Measurements from ENCODE around the gene FIGN. TPM values are rescaled to one million over a fixed set of nuclear protein-coding genes. Genes with fewer than 3 reads are reported as not detected.
A peak's percentile ranks its signal among the peaks of the same experiment; 100 is the strongest.

FIGN gene
- total RNA-seq = 10 to 100 TPM; 18.6 to 20.5 TPM
- polyA plus RNA-seq (2013, experiment 1 of 2) = 28.1 TPM
- polyA plus RNA-seq (2013, experiment 2 of 2) = 27.9 TPM
- long read RNA-seq, experiment 1, partial matches to known transcripts = 0 of 2 reads
- long read RNA-seq, experiment 1, other reads (novel, unspliced or antisense) = 2 of 2 reads
- long read RNA-seq, experiment 2, full-length matches to known transcripts = 3 of 15 reads
- long read RNA-seq, experiment 2, partial matches to known transcripts = 0 of 15 reads
- long read RNA-seq, experiment 2, other reads (novel, unspliced or antisense) = 12 of 15 reads
- long read RNA-seq, experiment 3, full-length matches to known transcripts = 17 of 28 reads
- long read RNA-seq, experiment 3, partial matches to known transcripts = 0 of 28 reads
- long read RNA-seq, experiment 3, other reads (novel, unspliced or antisense) = 11 of 28 reads
- long read RNA-seq, experiment 4, partial matches to known transcripts = 0 of 1 reads
- long read RNA-seq, experiment 4, other reads (novel, unspliced or antisense) = 1 of 1 reads

- 0% methylated on average over 8 to 53 of the region's 54 CpGs for WGBS, 2 experiments (ENCODE audit: insufficient coverage in 1 of 2, insufficient read length in 1 of 2)
- Mint-ChIP-seq H3K9me3 (no peaks in the 10 kb centered on the region), H3K4me1 (peaks cover 23% of the 10 kb centered on the region), H3K36me3 (ENCODE audit: low read depth) (no peaks in the 10 kb centered on the region), H3K27me3 (ENCODE audit: insufficient read depth) (peaks cover 6% of the 10 kb centered on the region), H3K4me3 (peak within 1 kb of the TSS; percentile 84), H3K27ac (peak within 1 kb of the TSS; percentile 97)
- TF ChIP-seq CTCF (conservative IDR thresholded peaks at IDR 0.05) = no peak
- Histone ChIP-seq H3K36me3 (ENCODE audit: control insufficient read depth, insufficient read depth, low read length) (no peaks in the 10 kb centered on the region), H3K4me1 (ENCODE audit: control insufficient read depth, insufficient read depth, low read length) (peaks cover 6% of the 10 kb centered on the region), H3K9ac (ENCODE audit: extremely low read depth, low read length, poor library complexity, severe bottlenecking) (peak within 1 kb of the TSS; percentile 90), H3K9me3 (ENCODE audit: control insufficient read depth, low read length) (no peaks in the 10 kb centered on the region), H3K27ac (ENCODE audit: low read depth, low read length) (peak within 1 kb of the TSS; percentile 98), H3K27me3 (ENCODE audit: control insufficient read depth, insufficient read depth, low read length, poor library complexity, severe bottlenecking) (peaks cover 8% of the 10 kb centered on the region), H3K4me3 (ENCODE audit: low read length) (peak within 1 kb of the TSS; percentile 96)
- peak; percentile 93 for DNase-seq
Measured at GRCh38 chr2:163735685-163736432, at the start of gene FIGN. FIGN (minus strand) TSS chr2:163736008; CDS start chr2:163734927, 1,081 bp downstream.

- Histone ChIP-seq H3K36me3 (ENCODE audit: control insufficient read depth, insufficient read depth, low read length) (no peaks in the 10 kb centered on the region), H3K27ac (ENCODE audit: low read depth, low read length) (no peak overlapping the region), H3K4me1 (ENCODE audit: control insufficient read depth, insufficient read depth, low read length) (no peaks in the 10 kb centered on the region), H3K4me3 (ENCODE audit: low read length) (no peak overlapping the region), H3K27me3 (ENCODE audit: control insufficient read depth, insufficient read depth, low read length, poor library complexity, severe bottlenecking) (no peaks in the 10 kb centered on the region), H3K9ac (ENCODE audit: extremely low read depth, low read length, poor library complexity, severe bottlenecking) (no peak overlapping the region), H3K9me3 (ENCODE audit: control insufficient read depth, low read length) (no peaks in the 10 kb centered on the region)
- no peak overlapping the region for H3K27ac Mint-ChIP-seq
- no peak overlapping the region for H3K4me3 Mint-ChIP-seq
- H3K36me3 Mint-ChIP-seq (ENCODE audit: low read depth) = no peaks in the 10 kb centered on the region
- no peaks in the 10 kb centered on the region for H3K27me3 Mint-ChIP-seq (ENCODE audit: insufficient read depth)
- no peak for TF ChIP-seq CTCF (conservative IDR thresholded peaks at IDR 0.05)
- 95 to 100% methylated on average over 3 of the region's 3 CpGs for WGBS, 2 experiments (ENCODE audit: insufficient coverage in 1 of 2, insufficient read length in 1 of 2)
- H3K9me3 Mint-ChIP-seq = no peaks in the 10 kb centered on the region
- H3K4me1 Mint-ChIP-seq = no peaks in the 10 kb centered on the region
- no peak for DNase-seq
Measured at GRCh38 chr2:163785162-163785561, 49.4 kb upstream of the FIGN start.

GRCh38 chr2:163779970-163780597 is 44.3 kb upstream of the FIGN start:
- H3K27ac Mint-ChIP-seq = no peak overlapping the region
- no peaks in the 10 kb centered on the region for H3K4me1 Mint-ChIP-seq
- H3K4me3 Mint-ChIP-seq = no peak overlapping the region
- no peaks in the 10 kb centered on the region for H3K9me3 Mint-ChIP-seq
- no peaks in the 10 kb centered on the region for H3K4me1 ChIP-seq (ENCODE audit: control insufficient read depth, insufficient read depth, low read length)
- H3K27me3 ChIP-seq (ENCODE audit: control insufficient read depth, insufficient read depth, low read length, poor library complexity, severe bottlenecking) = no peaks in the 10 kb centered on the region
- H3K9me3 ChIP-seq (ENCODE audit: control insufficient read depth, low read length) = no peaks in the 10 kb centered on the region
- H3K36me3 Mint-ChIP-seq (ENCODE audit: low read depth) = no peaks in the 10 kb centered on the region
- DNase-seq = no peak
- no peak overlapping the region for H3K27ac ChIP-seq (ENCODE audit: low read depth, low read length)
- no peaks in the 10 kb centered on the region for H3K27me3 Mint-ChIP-seq (ENCODE audit: insufficient read depth)
- H3K36me3 ChIP-seq (ENCODE audit: control insufficient read depth, insufficient read depth, low read length) = no peaks in the 10 kb centered on the region
- H3K4me3 ChIP-seq (ENCODE audit: low read length) = no peak overlapping the region
- no peak overlapping the region for H3K9ac ChIP-seq (ENCODE audit: extremely low read depth, low read length, poor library complexity, severe bottlenecking)
- no peak for TF ChIP-seq CTCF (conservative IDR thresholded peaks at IDR 0.05)
- 95 to 100% methylated on average over 2 to 6 of the region's 6 CpGs for WGBS, 2 experiments (ENCODE audit: insufficient coverage in 1 of 2, insufficient read length in 1 of 2)

Measured in endodermal cell (in vitro differentiated cells).